Measurements from ENCODE around the gene SERINC4. TPM values are rescaled to one million over a fixed set of nuclear protein-coding genes. Genes with fewer than 3 reads are reported as not detected.

Gene SERINC4
- total RNA-seq, 1 experiment from 2014 or later = 0.17 TPM

DNA sequence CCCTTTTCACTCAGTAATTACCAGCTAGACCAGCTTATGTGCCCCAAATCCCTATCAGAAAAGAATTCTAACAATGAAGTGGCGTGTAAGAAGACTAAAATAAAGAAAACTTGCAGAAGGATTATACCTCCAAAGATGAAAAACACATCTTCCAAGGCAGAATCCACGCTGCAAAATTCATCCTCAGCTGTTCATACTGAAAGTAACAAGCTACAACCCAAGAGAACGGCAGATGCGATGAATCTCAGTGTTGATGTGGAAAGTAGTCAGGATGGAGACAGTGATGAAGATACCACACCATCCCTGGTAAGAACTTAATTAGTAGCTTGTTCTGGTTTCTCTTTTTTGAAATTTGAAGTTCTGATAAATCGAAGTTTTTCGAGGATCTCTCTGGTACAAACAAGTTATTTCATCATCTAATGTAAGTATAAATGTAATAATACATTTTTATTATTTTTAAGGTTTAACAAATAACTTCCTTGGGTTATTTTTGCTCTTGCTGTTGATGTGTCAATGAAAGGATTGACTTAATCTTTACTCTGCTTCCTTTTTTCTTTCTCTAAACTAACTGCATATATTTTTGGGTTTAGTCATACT lies 28.1 kb upstream of the SERINC4 start:
- no CpG with 5 or more reads among the region's 6 CpGs for WGBS (ENCODE audit: extremely low coverage, insufficient read length, low lambda C conversion rate)
- Histone ChIP-seq H4K20me1 (ENCODE audit: control insufficient read depth, insufficient read depth, insufficient read length) (no peaks in the 10 kb centered on the region), H3K79me1 (ENCODE audit: insufficient read depth, low read depth, low read length, poor library complexity, severe bottlenecking) (peaks cover 5% of the 10 kb centered on the region), H2AFZ (ENCODE audit: low read length) (no peak overlapping the region), H4K5ac (ENCODE audit: insufficient read length, low read depth, low read length) (no peak overlapping the region), H3K56ac (ENCODE audit: insufficient read length, low read depth, low read length) (no peak overlapping the region), H3K23ac (ENCODE audit: insufficient read length, low read depth, low read length) (no peak overlapping the region), H2BK12ac (ENCODE audit: insufficient read length, low read depth, low read length) (no peak overlapping the region), H3K27me3 (ENCODE audit: insufficient read depth, low read length) (no peaks in the 10 kb centered on the region), H4K91ac (ENCODE audit: insufficient read length, low read depth, low read length) (no peak overlapping the region), H2BK5ac (ENCODE audit: insufficient read length, low read length) (no peak overlapping the region), H2BK120ac (ENCODE audit: low read depth, low read length, poor library complexity, severe bottlenecking) (no peak overlapping the region), H4K8ac (replicated peaks; ENCODE audit: insufficient read length, low read depth, low read length) (no peak overlapping the region), H3K79me2 (ENCODE audit: insufficient read depth, low read length) (peaks cover 4% of the 10 kb centered on the region; the same call in 1 of the 2 replicates), H2BK20ac (ENCODE audit: low read depth, low read length, poor library complexity, severe bottlenecking) (no peak overlapping the region), H3K27ac (ENCODE audit: insufficient read length, low read depth, low read length) (no peak overlapping the region), H3K4me2 (ENCODE audit: insufficient read depth, insufficient read length, low read length) (peak overlapping the region; percentile 69), H3K18ac (ENCODE audit: insufficient read length, low read depth, low read length) (no peak overlapping the region), H2AK5ac (ENCODE audit: insufficient read length, low read length) (no peak overlapping the region), H2BK15ac (ENCODE audit: low read depth, low read length) (no peak overlapping the region), H3K4ac (ENCODE audit: low read depth, low read length) (no peak overlapping the region), H3K23me2 (ENCODE audit: insufficient read length, low read depth, low read length, poor library complexity, severe bottlenecking) (peaks cover 8% of the 10 kb centered on the region), H3K14ac (ENCODE audit: insufficient read depth, low read length) (no peak overlapping the region), H3K4me1 (ENCODE audit: insufficient read depth, low read length) (no peaks in the 10 kb centered on the region; the same call in 1 of the 2 replicates), H3K9ac (ENCODE audit: extremely low read depth, insufficient read length, low read length) (peak overlapping the region; percentile 46), H3T11ph (ENCODE audit: low read length) (no peak overlapping the region), H3K9me3 (ENCODE audit: control insufficient read depth, low read depth, low read length) (no peaks in the 10 kb centered on the region)
- H3K27ac Mint-ChIP-seq = no peak overlapping the region
- peaks cover 11 to 21% of the 10 kb centered on the region in 2 experiments for H3K9me3 Mint-ChIP-seq
- DNase-seq = no peak
- H3K4me3 Mint-ChIP-seq = peak overlapping the region; percentile 88
- peaks cover 14 to 30% (median 28%) of the 10 kb centered on the region in 3 experiments for H3K36me3 Mint-ChIP-seq (ENCODE audit: insufficient read depth in 1 of 3, low read depth in 3 of 3)
- TF ChIP-seq, protein P1, sequence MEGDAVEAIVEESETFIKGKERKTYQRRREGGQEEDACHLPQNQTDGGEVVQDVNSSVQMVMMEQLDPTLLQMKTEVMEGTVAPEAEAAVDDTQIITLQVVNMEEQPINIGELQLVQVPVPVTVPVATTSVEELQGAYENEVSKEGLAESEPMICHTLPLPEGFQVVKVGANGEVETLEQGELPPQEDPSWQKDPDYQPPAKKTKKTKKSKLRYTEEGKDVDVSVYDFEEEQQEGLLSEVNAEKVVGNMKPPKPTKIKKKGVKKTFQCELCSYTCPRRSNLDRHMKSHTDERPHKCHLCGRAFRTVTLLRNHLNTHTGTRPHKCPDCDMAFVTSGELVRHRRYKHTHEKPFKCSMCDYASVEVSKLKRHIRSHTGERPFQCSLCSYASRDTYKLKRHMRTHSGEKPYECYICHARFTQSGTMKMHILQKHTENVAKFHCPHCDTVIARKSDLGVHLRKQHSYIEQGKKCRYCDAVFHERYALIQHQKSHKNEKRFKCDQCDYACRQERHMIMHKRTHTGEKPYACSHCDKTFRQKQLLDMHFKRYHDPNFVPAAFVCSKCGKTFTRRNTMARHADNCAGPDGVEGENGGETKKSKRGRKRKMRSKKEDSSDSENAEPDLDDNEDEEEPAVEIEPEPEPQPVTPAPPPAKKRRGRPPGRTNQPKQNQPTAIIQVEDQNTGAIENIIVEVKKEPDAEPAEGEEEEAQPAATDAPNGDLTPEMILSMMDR (conservative IDR thresholded peaks at IDR 0.05) = no peak
- peaks cover 10 to 16% of the 10 kb centered on the region in 2 experiments for H3K4me1 Mint-ChIP-seq
- peaks cover 12% of the 10 kb centered on the region for H3K27me3 Mint-ChIP-seq (ENCODE audit: low read depth)

Measured in H9 (cell line).